Stomach (tissue), 4 donors: ENCODE data around the gene AFMID.
A peak's percentile ranks its signal among the peaks of the same experiment; 100 is the strongest.

Source experiments
- CTCF ChIP-seq, 7 experiments: fragments of 450-650 bp in 4 of 7; fragments of 200-600 bp in 3 of 7; sonication (generic) in 3 of 7; IDR thresholded peaks; one replicate each; pipeline ENCODE4 v1.5.1; 2016 to 2019; ENCODE audit warnings: antibody characterized with exemption in 7 of 7, control low read depth in 2 of 7, mild to moderate bottlenecking in 1 of 7
- EP300 ChIP-seq: sonication (generic); formaldehyde crosslinking; IDR thresholded peaks from one replicate; pipeline ENCODE4 v1.6.1; 2017; ENCODE audit warnings: antibody characterized with exemption
- POLR2A ChIP-seq, 4 donors: fragments of 450-650 bp; IDR thresholded peaks; one replicate each; pipeline ENCODE4 v1.6.1; 2016; ENCODE audit warnings: antibody characterized with exemption in 4 of 4, control low read depth in 2 of 4, mild to moderate bottlenecking in 1 of 4, moderate library complexity in 1 of 4

DNA sequence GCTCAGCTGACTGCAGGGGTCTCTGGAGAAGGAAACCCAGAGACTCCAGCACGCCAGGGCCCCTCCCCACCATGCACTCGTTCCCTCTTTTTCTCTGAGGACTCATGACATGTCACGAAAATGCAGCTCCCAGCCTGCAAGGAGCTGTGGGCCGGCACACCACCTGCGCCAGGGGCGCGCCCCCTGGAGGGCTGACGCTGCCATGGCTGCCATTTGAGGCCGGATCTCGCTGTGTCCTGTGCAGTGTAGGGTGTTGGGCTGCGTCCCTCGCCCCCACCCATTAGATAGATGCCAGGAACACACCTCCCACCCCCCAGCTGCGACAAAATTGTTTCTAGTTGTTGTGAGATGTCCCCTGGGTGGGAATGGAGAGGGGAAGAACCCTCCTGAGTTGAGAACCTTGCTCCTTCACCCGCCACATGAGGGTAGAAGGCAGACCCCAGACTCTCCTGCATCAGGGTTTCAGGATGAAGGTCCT lies 10.6 kb upstream of the AFMID start:
- TF ChIP-seq CTCF (IDR thresholded peaks at IDR 0.05) = peak in 5 of 7 experiments; percentile 58 to 94 (median 85)
- TF ChIP-seq EP300 = no peak
- no peak for TF ChIP-seq POLR2A (IDR thresholded peaks at IDR 0.05)
